ENCODE measurements around the gene KAT2A.
A peak's percentile ranks its signal among the peaks of the same experiment; 100 is the strongest.

The KAT2A gene

GRCh38 chr17:42088736-42089135 lies 32.4 kb downstream of the KAT2A start:
- DNase-seq = no peak

- no peak for DNase-seq
Observed at GRCh38 chr17:42087736-42088705, 33.1 kb downstream of the KAT2A start.

GRCh38 chr17:42087042-42087701 lies 34.0 kb downstream of the KAT2A start:
- no peak for DNase-seq

GRCh38 chr17:42081516-42082129 lies 39.5 kb downstream of the KAT2A start:
- no peak for DNase-seq

GRCh38 chr17:42079541-42079940 lies 41.6 kb downstream of the KAT2A start:
- DNase-seq = no peak

GRCh38 chr17:42078396-42079043 lies 42.6 kb downstream of the KAT2A start:
- no peak for DNase-seq

GRCh38 chr17:42077755-42078154 lies 43.4 kb downstream of the KAT2A start:
- DNase-seq = no peak

- DNase-seq = no peak
Observed at GRCh38 chr17:42076797-42077559, 44.2 kb downstream of the KAT2A start.

GRCh38 chr17:42075789-42076188 lies 45.4 kb downstream of the KAT2A start:
- DNase-seq = no peak

- no peak for DNase-seq
Observed at GRCh38 chr17:42072323-42073187, 48.6 kb downstream of the KAT2A start.

GRCh38 chr17:42071810-42072209 lies 49.4 kb downstream of the KAT2A start:
- DNase-seq = no peak

GRCh38 chr17:42068979-42069378 lies 52.2 kb downstream of the KAT2A start:
- DNase-seq = no peak

GRCh38 chr17:42067371-42068091 lies 53.6 kb downstream of the KAT2A start:
- DNase-seq = peak; percentile 12

- no peak for DNase-seq
Observed at GRCh38 chr17:42065201-42065600, 56.0 kb downstream of the KAT2A start.

Measured in NCI-H524 treated with DMSO at 0.1 percent for 48 hours (cell line).